Measurements from ENCODE around the gene RNU2-63P. TPM values are rescaled to one million over a fixed set of nuclear protein-coding genes. Genes with fewer than 3 reads are reported as not detected.

Gene RNU2-63P
- total and polyA plus RNA-seq, 2 experiments from 2014 or later = 2.0 TPM; not detected in 1

DNA sequence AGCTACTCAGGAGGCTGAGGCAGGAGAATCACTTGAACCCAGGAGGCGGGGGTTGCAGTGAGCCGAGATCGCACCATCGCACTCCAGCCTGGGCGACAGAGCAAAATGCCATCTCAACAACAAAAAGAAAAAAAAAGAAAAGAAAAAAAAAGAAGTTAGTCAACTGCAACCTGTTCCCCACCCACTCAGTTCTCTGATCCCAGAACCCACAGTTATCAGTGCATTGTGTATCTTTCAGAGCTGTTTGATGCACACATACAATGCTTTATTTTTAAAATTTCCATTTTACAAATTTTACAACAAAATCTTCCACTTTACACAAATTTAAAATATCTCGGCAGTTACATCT lies 14.0 kb downstream of the RNU2-63P start:
- Histone ChIP-seq H3F3A (replicated peaks; ENCODE audit: low read depth) (no peaks in the 10 kb centered on the region), H3K36me3 (ENCODE audit: insufficient read depth) (no peaks in the 10 kb centered on the region), H3K79me2 (replicated peaks; ENCODE audit: insufficient read depth) (no peaks in the 10 kb centered on the region), H3K27ac (ENCODE audit: low read depth) (no peak overlapping the region), H3K9me2 (ENCODE audit: insufficient read depth) (peaks cover 5% of the 10 kb centered on the region; the same call in 1 of the 2 replicates), H3K4me2 (no peak overlapping the region), H3K27me3 (ENCODE audit: insufficient read depth) (no peaks in the 10 kb centered on the region), H3K4me3 (no peak overlapping the region), H2AFZ (peak overlapping the region; percentile 86), H4K20me1 (replicated peaks; ENCODE audit: insufficient read depth) (no peaks in the 10 kb centered on the region), H3K4me1 (ENCODE audit: insufficient read depth) (peaks cover 7% of the 10 kb centered on the region; the same call in 1 of the 2 replicates)
- Mint-ChIP-seq H3K27me3 (ENCODE audit: insufficient read depth, low read depth, poor library complexity) (peaks cover 15% of the 10 kb centered on the region), H3K4me1 (peaks cover 23% of the 10 kb centered on the region), H3K36me3 (ENCODE audit: low read depth) (no peaks in the 10 kb centered on the region), H3K9me3 (peaks cover 3% of the 10 kb centered on the region; the same call in 1 of the 3 replicates), H3K4me3 (no peak overlapping the region), H3K27ac (no peak overlapping the region)
- no peak for DNase-seq (ENCODE audit: low spot score)
- TF ChIP-seq, protein P1, sequence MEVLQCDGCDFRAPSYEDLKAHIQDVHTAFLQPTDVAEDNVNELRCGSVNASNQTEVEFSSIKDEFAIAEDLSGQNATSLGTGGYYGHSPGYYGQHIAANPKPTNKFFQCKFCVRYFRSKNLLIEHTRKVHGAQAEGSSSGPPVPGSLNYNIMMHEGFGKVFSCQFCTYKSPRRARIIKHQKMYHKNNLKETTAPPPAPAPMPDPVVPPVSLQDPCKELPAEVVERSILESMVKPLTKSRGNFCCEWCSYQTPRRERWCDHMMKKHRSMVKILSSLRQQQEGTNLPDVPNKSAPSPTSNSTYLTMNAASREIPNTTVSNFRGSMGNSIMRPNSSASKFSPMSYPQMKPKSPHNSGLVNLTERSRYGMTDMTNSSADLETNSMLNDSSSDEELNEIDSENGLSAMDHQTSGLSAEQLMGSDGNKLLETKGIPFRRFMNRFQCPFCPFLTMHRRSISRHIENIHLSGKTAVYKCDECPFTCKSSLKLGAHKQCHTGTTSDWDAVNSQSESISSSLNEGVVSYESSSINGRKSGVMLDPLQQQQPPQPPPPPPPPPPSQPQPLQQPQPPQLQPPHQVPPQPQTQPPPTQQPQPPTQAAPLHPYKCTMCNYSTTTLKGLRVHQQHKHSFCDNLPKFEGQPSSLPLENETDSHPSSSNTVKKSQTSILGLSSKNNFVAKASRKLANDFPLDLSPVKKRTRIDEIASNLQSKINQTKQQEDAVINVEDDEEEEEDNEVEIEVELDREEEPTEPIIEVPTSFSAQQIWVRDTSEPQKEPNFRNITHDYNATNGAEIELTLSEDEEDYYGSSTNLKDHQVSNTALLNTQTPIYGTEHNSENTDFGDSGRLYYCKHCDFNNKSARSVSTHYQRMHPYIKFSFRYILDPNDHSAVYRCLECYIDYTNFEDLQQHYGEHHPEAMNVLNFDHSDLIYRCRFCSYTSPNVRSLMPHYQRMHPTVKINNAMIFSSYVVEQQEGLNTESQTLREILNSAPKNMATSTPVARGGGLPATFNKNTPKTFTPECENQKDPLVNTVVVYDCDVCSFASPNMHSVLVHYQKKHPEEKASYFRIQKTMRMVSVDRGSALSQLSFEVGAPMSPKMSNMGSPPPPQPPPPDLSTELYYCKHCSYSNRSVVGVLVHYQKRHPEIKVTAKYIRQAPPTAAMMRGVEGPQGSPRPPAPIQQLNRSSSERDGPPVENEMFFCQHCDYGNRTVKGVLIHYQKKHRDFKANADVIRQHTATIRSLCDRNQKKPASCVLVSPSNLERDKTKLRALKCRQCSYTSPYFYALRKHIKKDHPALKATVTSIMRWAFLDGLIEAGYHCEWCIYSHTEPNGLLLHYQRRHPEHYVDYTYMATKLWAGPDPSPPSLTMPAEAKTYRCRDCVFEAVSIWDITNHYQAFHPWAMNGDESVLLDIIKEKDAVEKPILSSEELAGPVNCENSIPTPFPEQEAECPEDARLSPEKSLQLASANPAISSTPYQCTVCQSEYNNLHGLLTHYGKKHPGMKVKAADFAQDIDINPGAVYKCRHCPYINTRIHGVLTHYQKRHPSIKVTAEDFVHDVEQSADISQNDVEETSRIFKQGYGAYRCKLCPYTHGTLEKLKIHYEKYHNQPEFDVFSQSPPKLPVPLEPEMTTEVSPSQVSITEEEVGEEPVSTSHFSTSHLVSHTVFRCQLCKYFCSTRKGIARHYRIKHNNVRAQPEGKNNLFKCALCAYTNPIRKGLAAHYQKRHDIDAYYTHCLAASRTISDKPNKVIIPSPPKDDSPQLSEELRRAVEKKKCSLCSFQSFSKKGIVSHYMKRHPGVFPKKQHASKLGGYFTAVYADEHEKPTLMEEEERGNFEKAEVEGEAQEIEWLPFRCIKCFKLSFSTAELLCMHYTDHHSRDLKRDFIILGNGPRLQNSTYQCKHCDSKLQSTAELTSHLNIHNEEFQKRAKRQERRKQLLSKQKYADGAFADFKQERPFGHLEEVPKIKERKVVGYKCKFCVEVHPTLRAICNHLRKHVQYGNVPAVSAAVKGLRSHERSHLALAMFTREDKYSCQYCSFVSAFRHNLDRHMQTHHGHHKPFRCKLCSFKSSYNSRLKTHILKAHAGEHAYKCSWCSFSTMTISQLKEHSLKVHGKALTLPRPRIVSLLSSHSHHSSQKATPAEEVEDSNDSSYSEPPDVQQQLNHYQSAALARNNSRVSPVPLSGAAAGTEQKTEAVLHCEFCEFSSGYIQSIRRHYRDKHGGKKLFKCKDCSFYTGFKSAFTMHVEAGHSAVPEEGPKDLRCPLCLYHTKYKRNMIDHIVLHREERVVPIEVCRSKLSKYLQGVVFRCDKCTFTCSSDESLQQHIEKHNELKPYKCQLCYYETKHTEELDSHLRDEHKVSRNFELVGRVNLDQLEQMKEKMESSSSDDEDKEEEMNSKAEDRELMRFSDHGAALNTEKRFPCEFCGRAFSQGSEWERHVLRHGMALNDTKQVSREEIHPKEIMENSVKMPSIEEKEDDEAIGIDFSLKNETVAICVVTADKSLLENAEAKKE (CRISPR knock-in tag; IDR thresholded peaks at IDR 0.05) = no peak
- no peak for TF ChIP-seq STAT1 (IDR thresholded peaks at IDR 0.05; ENCODE audit: unreplicated experiment)
- TF ChIP-seq, protein P2, sequence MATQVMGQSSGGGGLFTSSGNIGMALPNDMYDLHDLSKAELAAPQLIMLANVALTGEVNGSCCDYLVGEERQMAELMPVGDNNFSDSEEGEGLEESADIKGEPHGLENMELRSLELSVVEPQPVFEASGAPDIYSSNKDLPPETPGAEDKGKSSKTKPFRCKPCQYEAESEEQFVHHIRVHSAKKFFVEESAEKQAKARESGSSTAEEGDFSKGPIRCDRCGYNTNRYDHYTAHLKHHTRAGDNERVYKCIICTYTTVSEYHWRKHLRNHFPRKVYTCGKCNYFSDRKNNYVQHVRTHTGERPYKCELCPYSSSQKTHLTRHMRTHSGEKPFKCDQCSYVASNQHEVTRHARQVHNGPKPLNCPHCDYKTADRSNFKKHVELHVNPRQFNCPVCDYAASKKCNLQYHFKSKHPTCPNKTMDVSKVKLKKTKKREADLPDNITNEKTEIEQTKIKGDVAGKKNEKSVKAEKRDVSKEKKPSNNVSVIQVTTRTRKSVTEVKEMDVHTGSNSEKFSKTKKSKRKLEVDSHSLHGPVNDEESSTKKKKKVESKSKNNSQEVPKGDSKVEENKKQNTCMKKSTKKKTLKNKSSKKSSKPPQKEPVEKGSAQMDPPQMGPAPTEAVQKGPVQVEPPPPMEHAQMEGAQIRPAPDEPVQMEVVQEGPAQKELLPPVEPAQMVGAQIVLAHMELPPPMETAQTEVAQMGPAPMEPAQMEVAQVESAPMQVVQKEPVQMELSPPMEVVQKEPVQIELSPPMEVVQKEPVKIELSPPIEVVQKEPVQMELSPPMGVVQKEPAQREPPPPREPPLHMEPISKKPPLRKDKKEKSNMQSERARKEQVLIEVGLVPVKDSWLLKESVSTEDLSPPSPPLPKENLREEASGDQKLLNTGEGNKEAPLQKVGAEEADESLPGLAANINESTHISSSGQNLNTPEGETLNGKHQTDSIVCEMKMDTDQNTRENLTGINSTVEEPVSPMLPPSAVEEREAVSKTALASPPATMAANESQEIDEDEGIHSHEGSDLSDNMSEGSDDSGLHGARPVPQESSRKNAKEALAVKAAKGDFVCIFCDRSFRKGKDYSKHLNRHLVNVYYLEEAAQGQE (IDR thresholded peaks at IDR 0.05; ENCODE audit: unreplicated experiment) = no peak
- no peak for TF ChIP-seq POLR2AphosphoS5 (IDR thresholded peaks at IDR 0.05; ENCODE audit: low read depth)
- TF ChIP-seq, protein P3, sequence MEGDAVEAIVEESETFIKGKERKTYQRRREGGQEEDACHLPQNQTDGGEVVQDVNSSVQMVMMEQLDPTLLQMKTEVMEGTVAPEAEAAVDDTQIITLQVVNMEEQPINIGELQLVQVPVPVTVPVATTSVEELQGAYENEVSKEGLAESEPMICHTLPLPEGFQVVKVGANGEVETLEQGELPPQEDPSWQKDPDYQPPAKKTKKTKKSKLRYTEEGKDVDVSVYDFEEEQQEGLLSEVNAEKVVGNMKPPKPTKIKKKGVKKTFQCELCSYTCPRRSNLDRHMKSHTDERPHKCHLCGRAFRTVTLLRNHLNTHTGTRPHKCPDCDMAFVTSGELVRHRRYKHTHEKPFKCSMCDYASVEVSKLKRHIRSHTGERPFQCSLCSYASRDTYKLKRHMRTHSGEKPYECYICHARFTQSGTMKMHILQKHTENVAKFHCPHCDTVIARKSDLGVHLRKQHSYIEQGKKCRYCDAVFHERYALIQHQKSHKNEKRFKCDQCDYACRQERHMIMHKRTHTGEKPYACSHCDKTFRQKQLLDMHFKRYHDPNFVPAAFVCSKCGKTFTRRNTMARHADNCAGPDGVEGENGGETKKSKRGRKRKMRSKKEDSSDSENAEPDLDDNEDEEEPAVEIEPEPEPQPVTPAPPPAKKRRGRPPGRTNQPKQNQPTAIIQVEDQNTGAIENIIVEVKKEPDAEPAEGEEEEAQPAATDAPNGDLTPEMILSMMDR (conservative IDR thresholded peaks at IDR 0.05; ENCODE audit: low read depth in 2 of 2) = no peak
- no peak for TF ChIP-seq EZH2phosphoT487 (IDR thresholded peaks at IDR 0.05; ENCODE audit: unreplicated experiment)
- TF ChIP-seq ZNF114 (CRISPR knock-in tag; IDR thresholded peaks at IDR 0.05) = no peak
- no peak for TF ChIP-seq NANOG (IDR thresholded peaks at IDR 0.05; ENCODE audit: borderline replicate concordance)
- no peak for TF ChIP-seq EZH2 (IDR thresholded peaks at IDR 0.05; ENCODE audit: low read depth, unreplicated experiment)
- TF ChIP-seq ZNF331 (CRISPR knock-in tag; IDR thresholded peaks at IDR 0.05; ENCODE audit: low read depth) = no peak
- TF ChIP-seq, protein P4, sequence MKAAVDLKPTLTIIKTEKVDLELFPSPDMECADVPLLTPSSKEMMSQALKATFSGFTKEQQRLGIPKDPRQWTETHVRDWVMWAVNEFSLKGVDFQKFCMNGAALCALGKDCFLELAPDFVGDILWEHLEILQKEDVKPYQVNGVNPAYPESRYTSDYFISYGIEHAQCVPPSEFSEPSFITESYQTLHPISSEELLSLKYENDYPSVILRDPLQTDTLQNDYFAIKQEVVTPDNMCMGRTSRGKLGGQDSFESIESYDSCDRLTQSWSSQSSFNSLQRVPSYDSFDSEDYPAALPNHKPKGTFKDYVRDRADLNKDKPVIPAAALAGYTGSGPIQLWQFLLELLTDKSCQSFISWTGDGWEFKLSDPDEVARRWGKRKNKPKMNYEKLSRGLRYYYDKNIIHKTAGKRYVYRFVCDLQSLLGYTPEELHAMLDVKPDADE (IDR thresholded peaks at IDR 0.05) = no peak
- TF ChIP-seq JUNB (IDR thresholded peaks at IDR 0.05; ENCODE audit: unreplicated experiment) = no peak
- TF ChIP-seq CREB1 (CRISPR knock-in tag; IDR thresholded peaks at IDR 0.05; ENCODE audit: low read depth) = no peak
- ATAC-seq = no peak

Data from GM23338 (cell line).